Endodermal cell (in vitro differentiated cells): ENCODE measurements around the gene SMIM1. TPM values are rescaled to one million over a fixed set of nuclear protein-coding genes. Genes with fewer than 3 reads are reported as not detected.
A peak's percentile ranks its signal among the peaks of the same experiment; 100 is the strongest.

Experiments
- DNase-seq: peaks from one replicate; pipeline ENCODE4 v3.0.0-alpha.2; 2017
- H3K27ac ChIP-seq: 2 replicates; pipeline ENCODE4 v1.5.1; 2013; ENCODE audit warnings: mild to moderate bottlenecking, low read depth, low read length, moderate library complexity
- H3K27me3 ChIP-seq: 2 replicates; pipeline ENCODE4 v1.6.1; 2013; ENCODE audit warnings: mild to moderate bottlenecking, low read length, moderate library complexity; ENCODE audit not compliant: insufficient read depth, control insufficient read depth, poor library complexity, severe bottlenecking
- H3K36me3 ChIP-seq: 2 replicates; pipeline ENCODE4 v1.7.0; 2013; ENCODE audit warnings: mild to moderate bottlenecking, low read length, moderate library complexity; ENCODE audit not compliant: control insufficient read depth, insufficient read depth
- H3K4me1 ChIP-seq: one replicate; pipeline ENCODE4 v1.7.0; 2013; ENCODE audit warnings: low read length; ENCODE audit not compliant: control insufficient read depth, insufficient read depth
- H3K4me3 ChIP-seq: 2 replicates; pipeline ENCODE4 v1.5.1; 2013; ENCODE audit warnings: mild to moderate bottlenecking, low read length, moderate library complexity
- H3K9ac ChIP-seq: 2 replicates; pipeline ENCODE4 v1.6.1; 2013; ENCODE audit warnings: mild to moderate bottlenecking, low read length, moderate library complexity; ENCODE audit not compliant: poor library complexity, severe bottlenecking; ENCODE audit errors: extremely low read depth
- H3K9me3 ChIP-seq: 2 replicates; pipeline ENCODE4 v1.6.1; 2013; ENCODE audit warnings: mild to moderate bottlenecking, low read length, moderate library complexity; ENCODE audit not compliant: control insufficient read depth
- H3K27ac Mint-ChIP-seq: 2 replicates; pipeline ENCODE4 v1.8.0; 2020; ENCODE audit warnings: mixed read lengths
- H3K27me3 Mint-ChIP-seq: 2 replicates; pipeline ENCODE4 v1.8.0; 2021; ENCODE audit warnings: mild to moderate bottlenecking, mixed read lengths; ENCODE audit not compliant: insufficient read depth
- H3K36me3 Mint-ChIP-seq: 2 replicates; pipeline ENCODE4 v1.8.0; 2020; ENCODE audit warnings: low read depth, mixed read lengths
- H3K4me1 Mint-ChIP-seq: 2 replicates; pipeline ENCODE4 v1.8.0; 2020; ENCODE audit warnings: mixed read lengths
- H3K4me3 Mint-ChIP-seq: 2 replicates; pipeline ENCODE4 v1.8.0; 2020; ENCODE audit warnings: mild to moderate bottlenecking, moderate library complexity, mixed read lengths
- H3K9me3 Mint-ChIP-seq: 2 replicates; pipeline ENCODE4 v1.8.0; 2020; ENCODE audit warnings: mild to moderate bottlenecking, mixed read lengths
- WGBS, 2 experiments: methylation state at CpG; one replicate each; pipeline versions ENCODE4 v1.1.5 to v1.1.7; 2013; ENCODE audit warnings: missing lambda C conversion rate in 2 of 2, mixed read lengths in 1 of 2; ENCODE audit not compliant: insufficient coverage in 1 of 2, insufficient read length in 1 of 2; 5-methylcytosine and 5-hydroxymethylcytosine counted together
- total RNA-seq, 2 donors: library from RNA; stranded (reverse); fragmentation: NEBNext Ultra II Directional in 1 of 2; extraction: Animal tissue kit (Norgen Biotek cat#: 25700) in 1 of 2; gene quantifications; 2 replicates in 1 of 2; 3 replicates in 1 of 2; pipeline ENCODE4 v1.2.1, GENCODE V29; 2021
- TF ChIP-seq, protein P1 (sequence below): fragments of 200-600 bp; sonication (generic); conservative IDR thresholded peaks from 2 replicates; pipeline ENCODE4 v1.5.0; 2021; ENCODE audit warnings: antibody characterized with exemption, mild to moderate bottlenecking

Gene SMIM1
- total RNA-seq, 2 donors from 2014 or later: 11.1 to 15.0 TPM

- 91 to 93% methylated on average over 11 to 21 of the region's 21 CpGs for WGBS, 2 experiments
- DNase-seq: peak; percentile 43
- H3K4me3 Mint-ChIP-seq: no peak overlapping the region
Measured at GRCh38 chr1:3776231-3776961, 3.8 kb downstream of the SMIM1 start.

GRCh38 chr1:3777078-3777547 is 4.6 kb downstream of the SMIM1 start:
- H3K4me3 Mint-ChIP-seq: no peak overlapping the region
- peaks cover 30% of the 10 kb centered on the region for H3K36me3 Mint-ChIP-seq
- 90 to 95% methylated on average over 4 to 10 of the region's 10 CpGs for WGBS, 2 experiments
- H3K27ac Mint-ChIP-seq: no peak overlapping the region
- Histone ChIP-seq H3K27ac (no peak overlapping the region), H3K4me3 (no peak overlapping the region), H3K27me3 (no peaks in the 10 kb centered on the region), H3K36me3 (peaks cover 30% of the 10 kb centered on the region), H3K4me1 (peaks cover 4% of the 10 kb centered on the region), H3K9me3 (no peaks in the 10 kb centered on the region), H3K9ac (no peak overlapping the region)
- TF ChIP-seq, protein P1, sequence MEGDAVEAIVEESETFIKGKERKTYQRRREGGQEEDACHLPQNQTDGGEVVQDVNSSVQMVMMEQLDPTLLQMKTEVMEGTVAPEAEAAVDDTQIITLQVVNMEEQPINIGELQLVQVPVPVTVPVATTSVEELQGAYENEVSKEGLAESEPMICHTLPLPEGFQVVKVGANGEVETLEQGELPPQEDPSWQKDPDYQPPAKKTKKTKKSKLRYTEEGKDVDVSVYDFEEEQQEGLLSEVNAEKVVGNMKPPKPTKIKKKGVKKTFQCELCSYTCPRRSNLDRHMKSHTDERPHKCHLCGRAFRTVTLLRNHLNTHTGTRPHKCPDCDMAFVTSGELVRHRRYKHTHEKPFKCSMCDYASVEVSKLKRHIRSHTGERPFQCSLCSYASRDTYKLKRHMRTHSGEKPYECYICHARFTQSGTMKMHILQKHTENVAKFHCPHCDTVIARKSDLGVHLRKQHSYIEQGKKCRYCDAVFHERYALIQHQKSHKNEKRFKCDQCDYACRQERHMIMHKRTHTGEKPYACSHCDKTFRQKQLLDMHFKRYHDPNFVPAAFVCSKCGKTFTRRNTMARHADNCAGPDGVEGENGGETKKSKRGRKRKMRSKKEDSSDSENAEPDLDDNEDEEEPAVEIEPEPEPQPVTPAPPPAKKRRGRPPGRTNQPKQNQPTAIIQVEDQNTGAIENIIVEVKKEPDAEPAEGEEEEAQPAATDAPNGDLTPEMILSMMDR: no peak
- peaks cover 2% of the 10 kb centered on the region for H3K4me1 Mint-ChIP-seq
- no peaks in the 10 kb centered on the region for H3K9me3 Mint-ChIP-seq
- H3K27me3 Mint-ChIP-seq: no peaks in the 10 kb centered on the region
- DNase-seq: peak; percentile 45

More at GRCh38 chr1:3776231-3776961, 3.8 kb downstream of the SMIM1 start:
- Mint-ChIP-seq H3K27ac (no peak overlapping the region), H3K27me3 (no peaks in the 10 kb centered on the region), H3K36me3 (peaks cover 23% of the 10 kb centered on the region), H3K4me1 (peaks cover 4% of the 10 kb centered on the region), H3K9me3 (no peaks in the 10 kb centered on the region)
- Histone ChIP-seq H3K27me3 (no peaks in the 10 kb centered on the region), H3K27ac (no peak overlapping the region), H3K9ac (no peak overlapping the region), H3K9me3 (no peaks in the 10 kb centered on the region), H3K4me3 (no peak overlapping the region), H3K36me3 (peaks cover 23% of the 10 kb centered on the region), H3K4me1 (peaks cover 4% of the 10 kb centered on the region)
- TF ChIP-seq, protein P1: no peak

DNA sequence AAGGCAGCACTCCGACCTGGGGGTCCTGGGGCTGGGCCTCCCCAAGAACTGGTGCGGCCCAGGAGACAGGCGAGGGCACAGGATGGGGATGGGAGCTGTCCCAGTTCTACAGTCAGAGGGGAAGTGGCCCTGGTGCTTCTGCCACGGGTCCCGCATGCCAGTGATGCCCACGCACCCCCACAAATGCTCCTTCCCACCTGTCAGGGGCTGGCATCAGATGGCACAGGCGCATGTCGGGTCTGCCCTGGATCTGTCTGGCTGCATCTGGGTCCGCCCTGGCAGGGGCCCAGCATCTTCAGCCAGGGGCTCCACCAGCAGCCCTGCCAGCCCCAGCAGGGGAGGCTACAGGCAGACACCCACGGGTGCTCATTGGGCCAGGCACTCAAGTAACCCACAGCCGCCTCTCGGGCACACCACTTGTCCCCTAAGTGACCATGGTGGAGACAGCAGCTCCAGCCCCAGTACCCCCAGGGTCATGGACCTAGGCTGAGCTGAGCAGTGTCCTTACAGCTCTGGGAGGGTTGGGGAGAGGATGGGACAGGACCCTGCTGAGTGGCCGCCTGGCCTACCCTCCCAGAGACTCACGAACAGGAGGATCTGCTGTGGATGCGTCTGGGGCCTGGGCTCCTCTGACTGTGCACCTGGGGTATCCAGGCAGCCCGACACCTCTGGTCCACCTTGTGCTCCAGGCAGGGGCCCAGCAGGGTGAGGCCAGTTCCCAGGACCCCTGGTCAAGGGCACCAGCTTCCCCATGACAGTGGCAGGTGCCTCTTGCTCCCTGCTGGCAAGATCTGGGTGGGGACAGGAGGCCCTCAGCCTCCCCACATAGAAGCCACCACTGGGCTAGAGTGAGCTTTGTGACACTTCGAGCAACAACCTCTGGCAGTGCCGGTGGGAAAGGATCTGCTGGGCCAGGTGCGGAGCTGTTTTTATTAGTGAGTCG is 5.4 kb downstream of the SMIM1 start:
- TF ChIP-seq, protein P1: no peak
- H3K4me1 ChIP-seq: peaks cover 4% of the 10 kb centered on the region
- Mint-ChIP-seq H3K36me3 (peaks cover 38% of the 10 kb centered on the region), H3K9me3 (no peaks in the 10 kb centered on the region), H3K27me3 (no peaks in the 10 kb centered on the region), H3K4me1 (peaks cover 2% of the 10 kb centered on the region), H3K4me3 (no peak overlapping the region), H3K27ac (no peak overlapping the region)
- H3K36me3 ChIP-seq: peaks cover 38% of the 10 kb centered on the region
- H3K9ac ChIP-seq: no peak overlapping the region
- H3K27ac ChIP-seq: no peak overlapping the region
- no peaks in the 10 kb centered on the region for H3K9me3 ChIP-seq
- WGBS, 2 experiments: 92% methylated on average over 17 to 20 of the region's 20 CpGs
- H3K4me3 ChIP-seq: no peak overlapping the region
- peak; percentile 40 for DNase-seq
- no peaks in the 10 kb centered on the region for H3K27me3 ChIP-seq
